Nephron (organoid): Measurements from ENCODE around the gene FHIP2A.
"Not testable (repeated sequence)": the region's sequence is repeated elsewhere in the genome, so short reads cannot be mapped to it uniquely, and the experiment has no call there.

Experiments
- H3K27ac Mint-ChIP-seq, 3 experiments: 2 replicates each; pipeline ENCODE4 v1.8.0; 2020; ENCODE audit warnings: mixed read lengths in 3 of 3, mild to moderate bottlenecking in 2 of 3, moderate library complexity in 1 of 3
- H3K27me3 Mint-ChIP-seq: 2 replicates; pipeline ENCODE4 v1.8.0; 2021; ENCODE audit warnings: low read depth, mild to moderate bottlenecking, moderate library complexity, mixed read lengths
- H3K36me3 Mint-ChIP-seq: 2 replicates; pipeline ENCODE4 v1.8.0; 2020; ENCODE audit warnings: low read depth, mixed read lengths
- H3K4me1 Mint-ChIP-seq: 2 replicates; pipeline ENCODE4 v1.8.0; 2020; ENCODE audit warnings: mixed read lengths
- H3K4me3 Mint-ChIP-seq, 3 experiments: 2 replicates each; pipeline ENCODE4 v1.8.0; 2020; ENCODE audit warnings: mild to moderate bottlenecking in 3 of 3, mixed read lengths in 3 of 3, moderate library complexity in 2 of 3
- H3K9me3 Mint-ChIP-seq: 2 replicates; pipeline ENCODE4 v1.8.0; 2020; ENCODE audit warnings: mixed read lengths
- TF ChIP-seq, protein P1 (sequence below), 3 experiments: fragments of 200-600 bp; sonication (generic); IDR thresholded peaks; one replicate each; pipeline ENCODE4 v1.5.0; 2021; ENCODE audit warnings: antibody characterized with exemption in 3 of 3; ENCODE audit not compliant: unreplicated experiment in 3 of 3

Gene FHIP2A

GRCh38 chr10:114821293-114821914 lies at the start of gene FHIP2A:
Gene FHIP2A, plus strand, starts transcription at chr10:114821780. Its CDS starts 299 bp downstream, at chr10:114822079.
- H3K27me3 Mint-ChIP-seq, result no peaks in the 10 kb centered on the region
- TF ChIP-seq, protein P1, sequence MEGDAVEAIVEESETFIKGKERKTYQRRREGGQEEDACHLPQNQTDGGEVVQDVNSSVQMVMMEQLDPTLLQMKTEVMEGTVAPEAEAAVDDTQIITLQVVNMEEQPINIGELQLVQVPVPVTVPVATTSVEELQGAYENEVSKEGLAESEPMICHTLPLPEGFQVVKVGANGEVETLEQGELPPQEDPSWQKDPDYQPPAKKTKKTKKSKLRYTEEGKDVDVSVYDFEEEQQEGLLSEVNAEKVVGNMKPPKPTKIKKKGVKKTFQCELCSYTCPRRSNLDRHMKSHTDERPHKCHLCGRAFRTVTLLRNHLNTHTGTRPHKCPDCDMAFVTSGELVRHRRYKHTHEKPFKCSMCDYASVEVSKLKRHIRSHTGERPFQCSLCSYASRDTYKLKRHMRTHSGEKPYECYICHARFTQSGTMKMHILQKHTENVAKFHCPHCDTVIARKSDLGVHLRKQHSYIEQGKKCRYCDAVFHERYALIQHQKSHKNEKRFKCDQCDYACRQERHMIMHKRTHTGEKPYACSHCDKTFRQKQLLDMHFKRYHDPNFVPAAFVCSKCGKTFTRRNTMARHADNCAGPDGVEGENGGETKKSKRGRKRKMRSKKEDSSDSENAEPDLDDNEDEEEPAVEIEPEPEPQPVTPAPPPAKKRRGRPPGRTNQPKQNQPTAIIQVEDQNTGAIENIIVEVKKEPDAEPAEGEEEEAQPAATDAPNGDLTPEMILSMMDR (IDR thresholded peaks at IDR 0.05; ENCODE audit: unreplicated experiment in 3 of 3), result peak; percentile 49 to 62 (median 49)

DNA sequence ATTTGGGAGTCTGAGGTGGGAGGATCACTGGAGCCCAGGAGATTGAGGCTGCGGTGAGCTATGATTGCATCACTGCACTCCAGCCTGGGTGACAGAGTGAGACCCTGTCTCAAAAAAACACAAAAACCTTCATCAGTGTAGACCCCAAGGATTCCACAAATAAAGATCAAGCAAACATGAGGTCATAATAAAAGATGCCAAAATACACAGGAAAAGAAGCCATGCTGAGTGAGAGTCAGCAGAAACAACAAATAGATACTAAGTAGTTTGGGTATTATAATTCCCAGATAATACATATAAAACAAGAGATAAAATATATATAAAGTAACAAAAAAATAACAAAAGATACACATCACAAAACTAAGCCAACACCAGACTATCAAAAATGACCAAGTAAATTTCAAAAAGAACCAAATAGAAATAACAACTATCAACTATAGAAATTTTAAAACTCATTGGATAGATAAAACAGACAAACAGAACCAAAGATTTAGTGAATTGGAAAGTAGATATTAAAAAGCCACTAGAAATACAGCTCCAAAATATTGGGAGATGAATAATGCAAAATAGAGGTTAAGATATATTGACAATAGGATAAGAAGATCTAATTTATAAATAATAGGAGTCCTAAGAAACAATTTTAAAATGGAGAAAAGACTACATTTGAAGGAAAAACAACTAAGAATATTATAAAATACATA lies 48.9 kb upstream of the FHIP2A start:
- H3K9me3 Mint-ChIP-seq, result peaks cover 2% of the 10 kb centered on the region
- H3K4me1 Mint-ChIP-seq, result no peaks in the 10 kb centered on the region
- H3K4me3 Mint-ChIP-seq, result no peak overlapping the region
- no peak overlapping the region for H3K27ac Mint-ChIP-seq
- H3K27me3 Mint-ChIP-seq, result peaks cover 38% of the 10 kb centered on the region
- TF ChIP-seq, protein P1 (IDR thresholded peaks at IDR 0.05; ENCODE audit: unreplicated experiment in 3 of 3), result no peak
- no peaks in the 10 kb centered on the region for H3K36me3 Mint-ChIP-seq

More at GRCh38 chr10:114821293-114821914, at the start of gene FHIP2A:
- Mint-ChIP-seq H3K4me3 (peak within 1 kb of the TSS; percentile 84 to 98 (median 95)), H3K27ac (peak within 1 kb of the TSS; percentile 99 to 100 (median 100)), H3K4me1 (peaks cover 29% of the 10 kb centered on the region), H3K36me3 (peaks cover 13% of the 10 kb centered on the region), H3K9me3 (peaks cover 5% of the 10 kb centered on the region)

DNA sequence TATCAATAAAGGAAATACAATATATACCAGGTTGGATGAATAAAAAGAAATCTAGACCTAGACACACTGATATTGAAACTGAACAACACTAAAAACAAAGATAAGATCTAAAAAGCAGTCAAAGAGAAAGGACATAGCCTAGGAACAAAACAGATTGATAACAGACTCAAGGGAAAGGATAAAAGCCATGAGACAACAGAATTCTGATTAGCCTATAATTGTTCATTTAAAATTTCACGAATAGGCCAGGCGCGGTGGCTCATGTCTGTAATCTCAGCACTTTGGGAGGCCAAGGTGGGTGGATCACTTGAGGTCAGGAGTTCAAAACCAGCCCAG lies 48.4 kb upstream of the FHIP2A start:
- peaks cover 37% of the 10 kb centered on the region for H3K27me3 Mint-ChIP-seq

DNA sequence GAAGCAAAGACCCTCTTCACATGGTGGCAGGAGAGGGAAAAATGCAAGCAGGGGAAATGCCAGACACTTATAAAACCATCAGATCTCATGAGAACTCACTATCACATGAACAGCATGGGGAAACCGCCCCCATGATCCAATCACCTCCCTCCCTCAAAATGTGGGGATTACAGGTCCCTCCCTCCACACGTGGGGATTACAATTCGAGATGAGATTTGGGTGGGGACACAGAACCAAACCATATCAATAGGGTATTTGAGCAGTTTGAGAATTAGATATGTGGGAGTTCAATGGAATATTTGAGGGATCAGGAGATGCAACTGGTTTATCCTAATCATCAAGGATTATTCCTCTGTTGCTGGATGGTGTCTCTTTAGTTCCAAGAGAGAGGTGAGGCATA lies 46.5 kb upstream of the FHIP2A start:
- H3K4me1 Mint-ChIP-seq, H3K4me3 Mint-ChIP-seq, H3K27ac Mint-ChIP-seq, H3K9me3 Mint-ChIP-seq, H3K36me3 Mint-ChIP-seq: not testable (repeated sequence)
- H3K27me3 Mint-ChIP-seq, result peaks cover 19% of the 10 kb centered on the region

More for the DNA sequence above, 48.4 kb upstream of the FHIP2A start:
- no peaks in the 10 kb centered on the region for H3K4me1 Mint-ChIP-seq
- H3K27ac Mint-ChIP-seq, result no peak overlapping the region
- H3K9me3 Mint-ChIP-seq, result peaks cover 2% of the 10 kb centered on the region
- H3K36me3 Mint-ChIP-seq, result no peaks in the 10 kb centered on the region
- no peak overlapping the region for H3K4me3 Mint-ChIP-seq
- TF ChIP-seq, protein P1 (IDR thresholded peaks at IDR 0.05; ENCODE audit: unreplicated experiment in 3 of 3), result no peak

DNA sequence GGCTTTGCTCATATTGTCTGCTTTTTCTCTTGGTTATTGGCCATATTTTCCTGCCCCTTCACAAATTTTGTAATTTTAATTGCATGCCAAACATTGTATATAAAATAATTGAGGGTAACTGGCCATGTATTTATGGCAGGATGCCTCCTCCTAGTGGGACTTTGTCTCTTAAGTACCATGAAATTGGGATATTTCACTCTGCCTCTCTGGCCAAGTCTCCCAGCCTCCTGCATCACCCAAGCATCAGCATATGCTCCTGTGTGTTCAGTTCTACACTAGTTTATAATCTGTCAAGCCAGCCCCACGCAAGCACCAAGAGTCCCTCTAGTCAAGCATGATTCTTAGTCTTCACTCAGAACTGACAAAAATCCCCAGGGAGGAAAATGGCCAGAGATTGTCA lies 44.2 kb upstream of the FHIP2A start:
- TF ChIP-seq, protein P1 (IDR thresholded peaks at IDR 0.05; ENCODE audit: unreplicated experiment in 3 of 3), result no peak
- Mint-ChIP-seq H3K9me3 (peaks cover 2% of the 10 kb centered on the region), H3K4me3 (no peak overlapping the region)

GRCh38 chr10:114779803-114780576 lies 41.6 kb upstream of the FHIP2A start:
- H3K9me3 Mint-ChIP-seq, result peaks cover 2% of the 10 kb centered on the region
- H3K36me3 Mint-ChIP-seq, result no peaks in the 10 kb centered on the region

More for the DNA sequence above, 44.2 kb upstream of the FHIP2A start:
- H3K4me1 Mint-ChIP-seq, result peaks cover 12% of the 10 kb centered on the region
- H3K27me3 Mint-ChIP-seq, result peaks cover 14% of the 10 kb centered on the region
- H3K36me3 Mint-ChIP-seq, result no peaks in the 10 kb centered on the region
- no peak overlapping the region for H3K27ac Mint-ChIP-seq

More at GRCh38 chr10:114779803-114780576, 41.6 kb upstream of the FHIP2A start:
- TF ChIP-seq, protein P1 (IDR thresholded peaks at IDR 0.05; ENCODE audit: unreplicated experiment in 3 of 3), result no peak
- H3K27ac Mint-ChIP-seq, result peak overlapping the region in 2 of 3 experiments; percentile 39 to 77
- H3K4me1 Mint-ChIP-seq, result peaks cover 12% of the 10 kb centered on the region
- H3K27me3 Mint-ChIP-seq, result peaks cover 26% of the 10 kb centered on the region
- no peak overlapping the region for H3K4me3 Mint-ChIP-seq
